Non-pigmented ciliary epithelial cell (primary cell): ENCODE results near the gene PPOX.

Experiments
- DNase-seq: peaks from one replicate; pipeline ENCODE4 v3.0.0-alpha.2; 2010; ENCODE audit warnings: low read depth

PPOX gene

GRCh38 chr1:161165742-161166668, at the start of gene PPOX:
Gene PPOX, plus strand, starts transcription at chr1:161166426. Its CDS starts 422 bp downstream, at chr1:161166848.
- DNase-seq, result peak; percentile 94

GRCh38 chr1:161117759-161118581, 48.3 kb upstream of the PPOX start, which contains the start of the genes NIT1 and PFDN2:
Gene NIT1, plus strand, starts transcription at chr1:161118105. Its CDS starts 72 bp downstream, at chr1:161118177.
Gene PFDN2, minus strand, starts transcription at chr1:161118037. Its CDS starts 11 bp downstream, at chr1:161118026.
- no peak for DNase-seq

GRCh38 chr1:161119092-161119903, 46.9 kb upstream of the PPOX start:
- DNase-seq, result no peak

GRCh38 chr1:161121042-161121650, 45.1 kb upstream of the PPOX start:
- no peak for DNase-seq

- no peak for DNase-seq
These were observed 44.4 kb upstream of the PPOX start for GRCh38 chr1:161121834-161122233.

- DNase-seq, result no peak
These were observed 43.3 kb upstream of the PPOX start for GRCh38 chr1:161122967-161123366.

- no peak for DNase-seq
These were observed 38.6 kb upstream of the PPOX start for GRCh38 chr1:161127649-161128048.

- no peak for DNase-seq
These were observed 37.4 kb upstream of the PPOX start for GRCh38 chr1:161128591-161129420.

- no peak for DNase-seq
These were observed 36.0 kb upstream of the PPOX start for GRCh38 chr1:161130266-161130665.

GRCh38 chr1:161131523-161132409, 34.5 kb upstream of the PPOX start:
- no peak for DNase-seq

GRCh38 chr1:161132410-161133219, 33.6 kb upstream of the PPOX start, which contains the start of gene DEDD:
Gene DEDD, minus strand, starts transcription at chr1:161132667. Its CDS starts 8,205 bp downstream, at chr1:161124462.
- DNase-seq, result peak; percentile 67

GRCh38 chr1:161133220-161133740, 32.9 kb upstream of the PPOX start:
- no peak for DNase-seq

GRCh38 chr1:161137881-161138280, 28.3 kb upstream of the PPOX start:
- DNase-seq, result no peak

GRCh38 chr1:161138431-161138830, 27.8 kb upstream of the PPOX start:
- DNase-seq, result no peak

- no peak for DNase-seq
These were observed 26.5 kb upstream of the PPOX start for GRCh38 chr1:161139766-161140165.

- DNase-seq, result no peak
These were observed 25.3 kb upstream of the PPOX start for GRCh38 chr1:161140755-161141400.

GRCh38 chr1:161145832-161146231, 20.4 kb upstream of the PPOX start:
- no peak for DNase-seq

GRCh38 chr1:161153176-161153575, 13.1 kb upstream of the PPOX start:
- no peak for DNase-seq
